Daoy (cell line): Measurements from ENCODE around the gene ARHGAP42. TPM values are rescaled to one million over a fixed set of nuclear protein-coding genes. Genes with fewer than 3 reads are reported as not detected.
"Not testable (repeated sequence)": the region's sequence is repeated elsewhere in the genome, so short reads cannot be mapped to it uniquely, and the experiment has no call there.

Experiments
- DNase-seq: peaks from one replicate; pipeline ENCODE4 v3.0.0-alpha.2; 2015; ENCODE audit warnings: low read depth
- total RNA-seq: library from RNA; depleted of rRNA; stranded (reverse); fragments of >200 nt; shearing (Covaris generic); gene quantifications from 2 replicates; pipeline ENCODE4 v1.2.3, GENCODE V29; 2014

Gene ARHGAP42
- total RNA-seq, 1 experiment from 2014 or later: 6.7 TPM

GRCh38 chr11:100965346-100965745 lies 278.3 kb downstream of the ARHGAP42 start:
- no peak for DNase-seq

- DNase-seq: no peak
These were observed 279.3 kb downstream of the ARHGAP42 start for GRCh38 chr11:100966366-100966765.

- no peak for DNase-seq
These were observed 281.9 kb downstream of the ARHGAP42 start for GRCh38 chr11:100969008-100969407.

DNA sequence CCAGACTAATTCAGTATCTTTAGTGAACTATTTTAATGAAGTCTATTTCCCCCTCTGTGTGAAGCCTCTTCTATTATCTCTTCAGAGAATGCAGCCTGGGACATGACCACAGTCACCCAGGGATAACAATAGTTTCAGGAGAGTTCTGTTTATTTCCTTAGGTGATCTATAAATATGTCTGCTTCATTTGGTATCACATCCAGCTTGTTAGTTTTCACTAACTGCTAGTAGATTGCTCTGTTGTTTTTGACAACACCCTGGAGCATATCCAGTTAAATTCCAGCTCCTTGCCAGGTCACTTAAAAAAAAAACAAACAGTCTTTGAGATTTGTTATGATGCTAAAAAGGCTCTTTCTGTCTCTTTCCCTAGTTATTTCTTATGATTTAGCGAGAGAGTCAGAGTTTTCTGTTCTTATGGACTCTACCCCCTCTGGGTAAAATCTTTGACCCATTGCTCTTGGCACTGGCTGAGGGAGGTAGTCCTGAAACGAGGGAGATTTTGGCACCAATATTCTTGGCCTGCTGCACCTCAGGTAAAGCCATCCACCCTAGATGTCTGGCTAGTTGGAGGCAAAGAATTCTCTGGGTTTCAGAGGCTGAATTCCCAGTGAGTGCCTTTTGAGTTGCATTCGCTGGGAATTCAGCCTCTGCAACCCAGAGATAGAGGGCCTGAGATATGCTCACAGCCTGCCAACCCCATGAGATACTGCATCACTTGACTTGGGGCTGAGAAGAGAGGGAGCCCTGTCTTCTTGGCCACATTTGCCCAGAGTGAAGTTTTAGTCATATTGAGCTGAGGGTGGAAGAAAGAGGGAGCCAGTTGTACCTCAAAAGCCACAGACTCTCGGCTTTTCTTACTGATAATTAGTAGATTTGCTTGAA lies 283.4 kb downstream of the ARHGAP42 start:
- no peak for DNase-seq

GRCh38 chr11:100972046-100972445 lies 285.0 kb downstream of the ARHGAP42 start:
- DNase-seq: no peak

GRCh38 chr11:100978442-100978841 lies 291.4 kb downstream of the ARHGAP42 start:
- DNase-seq: no peak

GRCh38 chr11:100978939-100979338 lies 291.9 kb downstream of the ARHGAP42 start:
- no peak for DNase-seq

DNA sequence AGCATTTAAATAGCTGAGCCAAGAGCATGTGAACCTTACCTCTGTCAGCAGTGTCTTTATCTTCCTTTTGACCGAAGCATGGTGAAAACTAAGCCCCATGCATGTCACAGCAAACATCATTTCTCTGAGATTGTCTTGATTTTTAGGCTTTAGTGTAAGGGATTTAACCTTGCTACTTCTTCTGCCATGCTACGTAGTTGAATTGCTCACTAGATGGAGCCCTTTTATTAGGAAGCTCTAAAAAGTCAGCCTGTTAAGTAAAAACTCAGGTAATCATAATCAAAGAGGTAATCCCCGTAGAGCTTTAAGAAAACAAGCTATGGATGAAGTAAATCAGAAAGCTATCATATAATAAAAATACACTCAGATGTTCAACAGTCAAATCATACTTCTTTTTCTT lies 293.1 kb downstream of the ARHGAP42 start:
- DNase-seq: no peak

DNA sequence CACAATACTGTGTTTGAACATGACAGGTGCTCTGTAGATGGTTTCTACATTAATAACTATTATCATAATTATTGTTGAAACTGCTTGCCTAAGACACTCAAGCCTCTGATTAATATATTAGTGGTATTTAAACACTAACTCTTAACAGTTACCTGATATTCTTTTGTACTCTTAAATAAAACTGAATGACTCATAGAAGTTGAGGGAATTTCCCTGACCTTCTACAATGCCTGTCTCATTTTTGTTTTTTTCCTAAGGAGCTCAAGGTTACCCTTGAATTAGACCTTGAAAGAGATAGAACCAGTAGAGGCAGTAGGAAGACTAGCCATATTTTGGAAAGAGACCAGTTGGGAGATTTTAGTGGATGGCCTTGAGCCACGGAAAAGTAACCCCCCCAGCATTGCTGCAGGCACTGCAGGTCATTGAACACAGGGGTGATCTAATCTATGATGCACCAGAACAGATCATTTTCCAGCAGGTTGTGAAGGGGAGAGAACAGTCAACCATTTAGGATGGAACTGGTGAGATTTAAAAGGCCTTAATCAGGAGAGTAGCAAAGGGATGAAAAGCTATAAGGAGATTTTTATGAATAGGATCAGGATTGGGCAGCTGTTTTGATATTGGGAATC lies 294.2 kb downstream of the ARHGAP42 start:
- DNase-seq: no peak

- no peak for DNase-seq
These were observed 297.6 kb downstream of the ARHGAP42 start for GRCh38 chr11:100984668-100985067.

GRCh38 chr11:100990931-100991330 lies 303.8 kb downstream of the ARHGAP42 start:
- DNase-seq: no peak

GRCh38 chr11:100991541-100991940 lies 304.5 kb downstream of the ARHGAP42 start:
- DNase-seq: no peak

DNA sequence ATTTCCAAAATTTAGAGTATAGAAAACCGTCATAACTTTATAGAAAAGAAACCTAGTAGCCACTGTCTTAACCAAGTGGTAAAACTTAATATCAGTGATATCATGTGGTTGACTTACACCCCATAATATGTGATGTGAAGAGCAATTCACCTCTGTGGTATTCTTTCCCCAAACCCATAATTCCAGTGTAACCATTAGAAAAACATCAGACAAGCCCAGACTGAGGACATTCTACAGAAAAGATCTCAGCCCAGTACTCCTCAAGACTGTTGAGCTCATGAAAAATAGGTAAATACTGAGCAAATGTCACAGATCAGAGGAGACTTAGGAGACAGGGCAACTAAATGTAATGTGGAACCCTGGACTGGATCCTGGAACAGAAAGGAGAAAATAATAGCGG lies 307.9 kb downstream of the ARHGAP42 start:
- no peak for DNase-seq

DNA sequence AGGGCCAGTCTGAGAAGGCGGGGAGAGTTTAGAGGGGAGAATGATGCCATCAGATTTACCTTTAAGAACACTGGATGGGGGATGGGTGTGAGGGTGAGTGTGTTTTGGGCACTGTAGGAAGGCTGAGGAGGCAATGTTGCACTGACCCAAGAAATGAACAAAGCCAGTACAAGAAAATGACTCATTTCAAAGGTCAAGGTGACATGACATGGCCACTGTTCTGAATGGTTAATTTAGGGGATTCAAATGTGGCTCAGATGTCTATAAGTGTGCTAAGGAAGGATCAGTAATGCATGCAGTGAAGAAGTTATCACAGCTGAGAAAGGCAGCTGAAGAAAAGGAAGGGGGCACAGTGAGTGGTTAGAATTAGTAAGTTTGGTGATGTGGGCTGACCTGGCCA lies 312.7 kb downstream of the ARHGAP42 start:
- DNase-seq: no peak

DNA sequence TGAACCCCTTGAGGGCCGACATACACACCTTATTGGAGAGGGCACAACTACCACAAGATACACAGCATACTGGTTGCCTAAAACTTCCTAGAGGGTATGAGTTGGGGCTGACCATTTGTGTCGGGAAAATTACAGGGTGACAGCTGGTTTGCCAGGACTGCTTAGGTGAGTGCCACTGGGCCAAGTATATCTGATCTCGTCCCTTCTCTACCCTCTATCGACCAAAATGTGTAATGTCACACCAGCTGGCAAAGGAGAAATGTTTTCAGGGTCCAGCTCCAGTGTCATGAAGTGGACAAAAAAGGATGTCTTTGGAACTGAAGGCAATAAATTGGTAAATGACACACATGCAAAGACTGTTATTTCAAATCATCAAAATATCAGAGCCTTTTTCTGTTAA lies 316.4 kb downstream of the ARHGAP42 start:
- DNase-seq: peak; percentile 3

DNA sequence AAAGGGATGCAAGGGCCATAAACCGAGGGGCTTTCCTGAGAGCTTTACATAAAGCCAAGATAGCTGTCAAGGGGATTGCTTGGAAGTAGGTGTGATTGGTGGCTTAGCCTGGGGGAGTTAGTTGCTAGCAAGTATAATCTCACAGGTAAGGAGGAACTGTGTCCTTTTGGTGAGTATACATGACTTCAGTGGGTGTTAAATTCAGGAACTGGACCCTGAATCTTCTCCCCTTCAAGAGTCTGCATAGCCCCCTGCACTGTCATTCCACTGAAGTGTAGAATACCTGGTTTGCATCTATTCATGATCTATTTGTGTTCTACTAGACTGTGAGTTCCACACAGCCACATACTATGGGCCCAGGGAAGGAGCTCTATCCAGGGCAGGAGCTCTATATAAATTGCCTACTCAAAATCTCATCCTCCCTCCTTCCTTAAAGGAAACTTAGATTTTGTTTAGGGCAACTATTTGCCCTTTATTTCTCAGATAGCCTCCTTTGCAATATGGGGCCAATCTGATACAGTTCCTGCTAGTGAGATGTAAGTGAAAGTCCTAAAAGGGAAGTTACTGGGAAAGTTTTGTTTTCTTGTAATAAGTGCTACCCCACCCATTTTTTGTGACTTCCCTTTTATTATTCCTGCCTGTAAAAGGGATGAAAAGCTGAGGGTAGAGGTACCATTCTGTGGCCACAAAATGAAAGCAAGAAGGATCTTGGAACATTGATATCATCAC lies 322.0 kb downstream of the ARHGAP42 start:
- no peak for DNase-seq

DNA sequence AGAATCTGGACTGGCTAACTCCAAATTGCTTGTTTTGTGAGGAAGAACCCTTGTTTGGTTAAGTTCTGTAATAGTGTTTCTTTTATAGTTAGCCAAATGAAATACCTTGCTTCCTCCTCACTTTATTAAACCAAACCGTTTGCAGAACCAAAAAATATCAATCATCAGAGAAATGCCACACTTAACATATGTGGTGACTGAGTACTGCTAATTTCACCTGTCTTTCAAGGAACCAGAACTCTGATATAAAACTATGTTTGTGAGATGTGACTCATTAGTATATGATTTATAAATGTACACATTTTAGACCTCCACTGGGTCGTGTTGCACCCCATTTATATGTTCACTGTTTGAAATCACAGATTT lies 322.6 kb downstream of the ARHGAP42 start:
- DNase-seq: no peak

DNA sequence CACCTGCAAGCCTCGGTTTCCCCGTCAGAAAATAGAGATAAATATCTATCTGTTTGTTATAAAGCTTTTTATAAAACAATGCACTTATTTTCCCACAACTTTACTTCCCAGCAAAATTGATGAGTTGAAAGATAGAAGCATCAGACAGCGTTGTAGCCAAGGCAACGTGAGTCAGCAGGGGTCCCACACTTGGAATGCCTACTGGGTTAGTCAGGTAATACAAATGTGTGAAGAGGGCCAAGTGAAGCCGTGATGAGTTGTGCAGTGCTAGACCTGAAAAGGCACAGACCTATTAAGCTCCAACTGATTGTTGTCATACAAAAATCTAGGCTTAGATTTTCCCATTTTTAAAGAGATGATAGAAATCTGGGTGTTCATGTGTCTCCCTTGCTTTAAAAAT lies 323.8 kb downstream of the ARHGAP42 start:
- peak; percentile 13 for DNase-seq

- no peak for DNase-seq
These were observed 324.8 kb downstream of the ARHGAP42 start for GRCh38 chr11:101011881-101012280.

- not testable (repeated sequence) for DNase-seq
These were observed 326.6 kb downstream of the ARHGAP42 start for GRCh38 chr11:101013702-101014101.

GRCh38 chr11:101014600-101015285 lies 327.7 kb downstream of the ARHGAP42 start:
- DNase-seq: no peak

DNA sequence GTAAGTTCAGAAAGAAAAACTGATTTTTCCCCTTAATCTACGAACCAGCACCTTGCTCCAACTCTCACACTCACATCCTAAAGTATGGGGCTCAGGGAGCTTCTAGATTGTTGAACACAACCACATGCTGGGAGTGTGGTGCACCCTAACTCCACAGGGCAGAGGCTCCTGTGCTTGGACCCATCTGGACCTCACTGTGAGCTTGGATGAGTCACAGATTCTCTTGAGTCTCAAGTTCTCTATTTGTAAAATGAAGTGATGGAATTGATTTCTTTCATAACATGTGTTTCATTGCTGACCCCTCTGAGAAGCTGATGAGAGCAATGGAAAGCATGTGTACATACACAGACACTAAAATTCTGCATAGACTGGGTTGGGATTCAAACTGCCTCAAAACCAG lies 332.8 kb downstream of the ARHGAP42 start:
- DNase-seq: no peak
